Spleen (tissue), 11 donors: ENCODE data around the gene AK8. TPM values are rescaled to one million over a fixed set of nuclear protein-coding genes. Genes with fewer than 3 reads are reported as not detected.

Source experiments
- DNase-seq: peaks from one replicate; pipeline ENCODE4 v3.0.0-alpha.2; 2020
- H3K27ac ChIP-seq, 8 donors: fragments of 200-600 bp; sonication (generic) in 7 of 8; 1 replicate in 4 of 8; 2 replicates in 4 of 8; pipeline versions ENCODE4 v1.5.0 to v1.8.0; 2016 to 2021; ENCODE audit warnings: inconsistent platforms in 4 of 8, mild to moderate bottlenecking in 4 of 8, moderate library complexity in 1 of 8
- H3K27me3 ChIP-seq, 7 donors: fragments of 200-600 bp; sonication (generic) in 6 of 7; replicated peaks in 1 of 7; 1 replicate in 4 of 7; 2 replicates in 3 of 7; pipeline versions ENCODE4 v1.5.0 to v1.8.0; 2016 to 2021; ENCODE audit warnings: inconsistent platforms in 3 of 7, mild to moderate bottlenecking in 1 of 7
- H3K36me3 ChIP-seq, 6 donors: fragments of 200-600 bp; sonication (generic) in 5 of 6; 1 replicate in 4 of 6; 2 replicates in 2 of 6; pipeline versions ENCODE4 v1.5.0 to v1.8.0; 2016 to 2021; ENCODE audit warnings: inconsistent platforms in 2 of 6
- H3K4me1 ChIP-seq, 6 donors: fragments of 200-600 bp; sonication (generic) in 5 of 6; 1 replicate in 3 of 6; 2 replicates in 3 of 6; pipeline versions ENCODE4 v1.5.0 to v1.8.0; 2016 to 2021; ENCODE audit warnings: inconsistent platforms in 3 of 6
- H3K4me3 ChIP-seq, 8 donors: fragments of 200-600 bp; sonication (generic) in 7 of 8; 1 replicate in 4 of 8; 2 replicates in 4 of 8; pipeline versions ENCODE4 v1.5.0 to v1.8.0; 2016 to 2021; ENCODE audit warnings: inconsistent platforms in 4 of 8, mild to moderate bottlenecking in 4 of 8, moderate library complexity in 2 of 8
- H3K9me3 ChIP-seq, 8 donors: fragments of 200-600 bp; sonication (generic) in 7 of 8; 1 replicate in 4 of 8; 2 replicates in 4 of 8; pipeline versions ENCODE4 v1.5.0 to v1.8.0; 2016 to 2021; ENCODE audit warnings: inconsistent platforms in 4 of 8
- CTCF ChIP-seq, 11 experiments: fragments of 200-600 bp in 7 of 11; fragments of 450-650 bp in 4 of 11; sonication (generic) in 4 of 11; IDR thresholded peaks in 8 of 11; conservative IDR thresholded peaks in 3 of 11; 1 replicate in 7 of 11; 2 replicates in 4 of 11; pipeline versions ENCODE4 v1.4.0 to v1.8.0; 2016 to 2021; ENCODE audit warnings: antibody characterized with exemption in 11 of 11, inconsistent platforms in 4 of 11, mild to moderate bottlenecking in 1 of 11
- POLR2A ChIP-seq, 3 donors: fragments of 450-650 bp; IDR thresholded peaks; one replicate each; pipeline ENCODE4 v1.5.1; 2017; ENCODE audit warnings: antibody characterized with exemption in 3 of 3, mild to moderate bottlenecking in 1 of 3
- POLR2AphosphoS5 ChIP-seq, 3 donors: sonication (generic); formaldehyde crosslinking; IDR thresholded peaks; one replicate each; pipeline ENCODE4 v1.5.1; 2017; ENCODE audit warnings: antibody characterized with exemption in 3 of 3
- WGBS, 5 donors: extraction: QIAGEN DNeasy Blood & Tissue Kit in 3 of 5; methylation state at CpG; one replicate each; pipeline versions ENCODE4 v1.1.5 to v1.1.7; 2013 to 2018; 5-methylcytosine and 5-hydroxymethylcytosine counted together
- intact Hi-C: fragments of 100-400 bp; cut with DNase I; formaldehyde crosslinking; loops from one replicate; pipeline ENCODE4 v1.15.0; 2023; ENCODE audit warnings: low total_unique reads
- polyA plus RNA-seq, 3 donors: library from polyadenylated mRNA; stranded (reverse); fragments of 200-250 nt; gene quantifications; one replicate each; pipeline ENCODE4 v1.2.1, GENCODE V29; 2013
- total RNA-seq, 7 donors: library from RNA; depleted of rRNA in 3 of 7; stranded (reverse); fragments of >200 nt in 3 of 7; fragmentation: NEBNext Ultra II Directional in 4 of 7; extraction: Animal tissue kit (Norgen Biotek cat#: 25700) in 4 of 7; gene quantifications; one replicate each; pipeline versions ENCODE4 v1.1.0 to v1.2.1, GENCODE V29; 2016 to 2021
- donor health status: healthy with polysubstance abuse.
- donor health status: DM: no; HTN: no; CAD: no; lungs with moderate emphysema.
- donor health status: DM: no; HTN: no; CAD: no.
- donor health status: Bipolar disorder and iron deficiency.
- donor health status: healthy.
- donor health status: DM: no; HTN: no; CAD: no.
- donor health status: DM: yes; HTN: yes; CAD: no.

AK8 gene
- total and polyA plus RNA-seq, 10 donors: 0.22 to 1.8 (median 0.93) TPM

- Histone ChIP-seq H3K9me3 (peaks cover 3 to 40% (median 32%) of the 10 kb centered on the region in 8 donors), H3K36me3 (no peaks in the 10 kb centered on the region), H3K27me3 (peaks cover 0 to 14% (median 0%) of the 10 kb centered on the region in 7 donors), H3K4me1 (no peaks in the 10 kb centered on the region), H3K27ac (no peak overlapping the region), H3K4me3 (no peak overlapping the region)
- intact Hi-C loops: loop anchor here (10.0 kb wide), 1 partner anchor 105 kb away; no protein-coding TSS in a partner anchor
- no peak for TF ChIP-seq CTCF (IDR thresholded peaks at IDR 0.05 in 8 of 11, conservative IDR thresholded peaks at IDR 0.05 in 3 of 11)
- TF ChIP-seq POLR2A (IDR thresholded peaks at IDR 0.05): no peak
- no peak for TF ChIP-seq POLR2AphosphoS5 (IDR thresholded peaks at IDR 0.05)
- WGBS, 5 donors: 57 to 71% (median 65%) methylated on average over 1 of the region's 1 CpG
- DNase-seq: no peak
Measured at GRCh38 chr9:132699956-132700355, 178.1 kb downstream of the AK8 start.

GRCh38 chr9:132698989-132699388 lies 179.1 kb downstream of the AK8 start:
- Histone ChIP-seq H3K4me3 (no peak overlapping the region), H3K4me1 (no peaks in the 10 kb centered on the region), H3K36me3 (no peaks in the 10 kb centered on the region), H3K27me3 (peaks cover 0 to 11% (median 0%) of the 10 kb centered on the region in 7 donors), H3K27ac (no peak overlapping the region), H3K9me3 (peaks cover 3 to 40% (median 32%) of the 10 kb centered on the region in 8 donors)
- intact Hi-C loops: loop anchor here (10.0 kb wide), 1 partner anchor 106 kb away; no protein-coding TSS in a partner anchor
- DNase-seq: no peak
- TF ChIP-seq POLR2AphosphoS5 (IDR thresholded peaks at IDR 0.05): no peak
- no peak for TF ChIP-seq POLR2A (IDR thresholded peaks at IDR 0.05)
- no peak for TF ChIP-seq CTCF (IDR thresholded peaks at IDR 0.05 in 8 of 11, conservative IDR thresholded peaks at IDR 0.05 in 3 of 11)
- WGBS, 5 donors: 27 to 50% (median 31%) methylated on average over 4 of the region's 4 CpGs

- no peaks in the 10 kb centered on the region for H3K4me1 ChIP-seq
- peaks cover 0 to 10% (median 0%) of the 10 kb centered on the region in 6 donors for H3K36me3 ChIP-seq
- intact Hi-C loops: loop anchor here (10.0 kb wide), 1 partner anchor 108 kb away; no protein-coding TSS in a partner anchor
- no peak for DNase-seq
- peaks cover 0 to 5% (median 0%) of the 10 kb centered on the region in 7 donors for H3K27me3 ChIP-seq
- H3K4me3 ChIP-seq: no peak overlapping the region
- peaks cover 3 to 40% (median 32%) of the 10 kb centered on the region in 8 donors for H3K9me3 ChIP-seq
- TF ChIP-seq POLR2A (IDR thresholded peaks at IDR 0.05): no peak
- no peak overlapping the region for H3K27ac ChIP-seq
Measured at GRCh38 chr9:132697230-132697629, 180.9 kb downstream of the AK8 start.

- Histone ChIP-seq H3K4me3 (no peak overlapping the region), H3K27ac (no peak overlapping the region), H3K27me3 (no peaks in the 10 kb centered on the region), H3K36me3 (peaks cover 0 to 40% (median 16%) of the 10 kb centered on the region in 6 donors), H3K9me3 (peaks cover 3 to 40% (median 32%) of the 10 kb centered on the region in 8 donors), H3K4me1 (no peaks in the 10 kb centered on the region)
- intact Hi-C loops: loop anchor here (10.0 kb wide), 1 partner anchor 111 kb away; no protein-coding TSS in a partner anchor
- WGBS, 5 donors: 13 to 26% (median 22%) methylated on average over 2 of the region's 2 CpGs
- TF ChIP-seq POLR2AphosphoS5 (IDR thresholded peaks at IDR 0.05) (no peak), CTCF (IDR thresholded peaks at IDR 0.05 in 8 of 11, conservative IDR thresholded peaks at IDR 0.05 in 3 of 11) (peak in 2 of 11 experiments; percentile 8 to 13), POLR2A (IDR thresholded peaks at IDR 0.05) (no peak)
- no peak for DNase-seq
Measured at GRCh38 chr9:132694144-132694543, 183.9 kb downstream of the AK8 start.
